Sigmoid colon (tissue), 7 donors: ENCODE data around the gene ODAM. TPM values are rescaled to one million over a fixed set of nuclear protein-coding genes. Genes with fewer than 3 reads are reported as not detected.

ENCODE experiments used
- DNase-seq: peaks from one replicate; pipeline ENCODE4 v3.0.0-alpha.2; 2019
- H3K27ac ChIP-seq, 4 donors: fragments of 200-600 bp; sonication (generic); one replicate each; pipeline ENCODE4 v1.5.1; 2016 to 2019; ENCODE audit warnings: mild to moderate bottlenecking in 1 of 4
- H3K27me3 ChIP-seq, 3 donors: fragments of 200-600 bp; sonication (generic); one replicate each; pipeline ENCODE4 v1.5.1; 2019; ENCODE audit warnings: mild to moderate bottlenecking in 1 of 3
- H3K36me3 ChIP-seq, 4 donors: fragments of 200-600 bp; sonication (generic); one replicate each; pipeline ENCODE4 v1.5.1; 2016 to 2019
- H3K4me1 ChIP-seq, 4 donors: fragments of 200-600 bp; sonication (generic); one replicate each; pipeline ENCODE4 v1.5.1; 2017 to 2019
- H3K4me3 ChIP-seq, 4 donors: fragments of 200-600 bp; sonication (generic); one replicate each; pipeline ENCODE4 v1.5.1; 2017 to 2019; ENCODE audit warnings: mild to moderate bottlenecking in 2 of 4, moderate library complexity in 1 of 4
- H3K9me3 ChIP-seq, 4 donors: fragments of 200-600 bp in 3 of 4; sonication (generic) in 3 of 4; one replicate each; pipeline versions ENCODE4 v1.5.1 to v1.6.1; 2013 to 2019
- CTCF ChIP-seq, 4 experiments: fragments of 450-650 bp in 3 of 4; fragments of 200-600 bp in 1 of 4; IDR thresholded peaks; one replicate each; pipeline ENCODE4 v1.5.1; 2016 to 2019; ENCODE audit warnings: antibody characterized with exemption in 4 of 4, mild to moderate bottlenecking in 3 of 4, moderate library complexity in 2 of 4
- EP300 ChIP-seq, 4 donors: sonication (generic); formaldehyde crosslinking; IDR thresholded peaks; one replicate each; pipeline ENCODE4 v1.6.1; 2017; ENCODE audit warnings: antibody characterized with exemption in 4 of 4
- POLR2A ChIP-seq, 2 donors: fragments of 450-650 bp; IDR thresholded peaks; one replicate each; pipeline ENCODE4 v1.6.1; 2016; ENCODE audit warnings: antibody characterized with exemption in 2 of 2, mild to moderate bottlenecking in 2 of 2, moderate library complexity in 2 of 2
- POLR2AphosphoS5 ChIP-seq, 4 donors: sonication (generic); formaldehyde crosslinking; IDR thresholded peaks; one replicate each; pipeline ENCODE4 v1.6.1; 2017; ENCODE audit warnings: antibody characterized with exemption in 4 of 4
- WGBS, 2 donors: extraction: QIAGEN DNeasy Blood & Tissue Kit; methylation state at CpG; one replicate each; pipeline ENCODE4 v1.1.7; 2013; 5-methylcytosine and 5-hydroxymethylcytosine counted together
- intact Hi-C: fragments of 100-400 bp; cut with DNase I; formaldehyde crosslinking; loops from one replicate; pipeline ENCODE4 v1.15.1; 2023
- polyA plus RNA-seq, 3 donors: library from polyadenylated mRNA; stranded (reverse); fragments of 200-250 nt; gene quantifications; one replicate each; pipeline ENCODE4 v1.2.3, GENCODE V29; 2013
- total RNA-seq, 4 donors: library from RNA; depleted of rRNA; stranded (reverse); fragments of >200 nt; gene quantifications; one replicate each; pipeline ENCODE4 v1.1.0, GENCODE V29; 2016
- donor health status: healthy with polysubstance abuse.
- donor health status: Bipolar disorder and iron deficiency.
- donor health status: healthy.

ODAM gene
- total and polyA plus RNA-seq, 7 donors: 4.3 to 8.3 (median 5.8) TPM; not detected in 2

- DNase-seq: no peak
- no peak overlapping the region for H3K27ac ChIP-seq
- no peak overlapping the region for H3K4me3 ChIP-seq
- no peak for TF ChIP-seq POLR2A (IDR thresholded peaks at IDR 0.05)
- TF ChIP-seq POLR2AphosphoS5 (IDR thresholded peaks at IDR 0.05): no peak
- no peak for TF ChIP-seq EP300 (IDR thresholded peaks at IDR 0.05)
- TF ChIP-seq CTCF (IDR thresholded peaks at IDR 0.05): no peak
- H3K4me1 ChIP-seq: no peaks in the 10 kb centered on the region
- H3K27me3 ChIP-seq: no peaks in the 10 kb centered on the region
- WGBS, 2 donors: 65 to 73% methylated on average over 5 of the region's 5 CpGs
- intact Hi-C loops: no loop called here
- H3K36me3 ChIP-seq: no peaks in the 10 kb centered on the region
- H3K9me3 ChIP-seq: no peaks in the 10 kb centered on the region
Observed at GRCh38 chr4:70177090-70177489, 18.4 kb upstream of the ODAM start.

- intact Hi-C loops: no loop called here
- H3K4me3 ChIP-seq: no peak overlapping the region
- no peaks in the 10 kb centered on the region for H3K36me3 ChIP-seq
- H3K27me3 ChIP-seq: no peaks in the 10 kb centered on the region
- no peak overlapping the region for H3K27ac ChIP-seq
- TF ChIP-seq CTCF (IDR thresholded peaks at IDR 0.05) (no peak), EP300 (IDR thresholded peaks at IDR 0.05) (no peak), POLR2AphosphoS5 (IDR thresholded peaks at IDR 0.05) (no peak), POLR2A (IDR thresholded peaks at IDR 0.05) (no peak)
- H3K9me3 ChIP-seq: no peaks in the 10 kb centered on the region
- DNase-seq: no peak
- 78 to 91% methylated on average over 5 of the region's 5 CpGs for WGBS, 2 donors
- no peaks in the 10 kb centered on the region for H3K4me1 ChIP-seq
Observed at GRCh38 chr4:70178075-70178660, 17.4 kb upstream of the ODAM start.

- H3K27me3 ChIP-seq: no peaks in the 10 kb centered on the region
- no peak overlapping the region for H3K27ac ChIP-seq
- no peaks in the 10 kb centered on the region for H3K9me3 ChIP-seq
- H3K4me1 ChIP-seq: no peaks in the 10 kb centered on the region
- no peaks in the 10 kb centered on the region for H3K36me3 ChIP-seq
- WGBS, 2 donors: 62 to 79% methylated on average over 2 of the region's 2 CpGs
- DNase-seq: no peak
- TF ChIP-seq POLR2A (IDR thresholded peaks at IDR 0.05) (no peak), EP300 (IDR thresholded peaks at IDR 0.05) (no peak), CTCF (IDR thresholded peaks at IDR 0.05) (no peak), POLR2AphosphoS5 (IDR thresholded peaks at IDR 0.05) (no peak)
- no peak overlapping the region for H3K4me3 ChIP-seq
- intact Hi-C loops: no loop called here
Observed at GRCh38 chr4:70179811-70180210, 15.7 kb upstream of the ODAM start.

GRCh38 chr4:70181864-70182263 lies 13.7 kb upstream of the ODAM start:
- Histone ChIP-seq H3K27me3 (no peaks in the 10 kb centered on the region), H3K27ac (no peak overlapping the region), H3K4me3 (no peak overlapping the region), H3K36me3 (no peaks in the 10 kb centered on the region), H3K4me1 (no peaks in the 10 kb centered on the region), H3K9me3 (no peaks in the 10 kb centered on the region)
- WGBS, 2 donors: 69 to 72% methylated on average over 1 of the region's 1 CpG
- DNase-seq: no peak
- TF ChIP-seq CTCF (IDR thresholded peaks at IDR 0.05) (no peak), POLR2AphosphoS5 (IDR thresholded peaks at IDR 0.05) (no peak), EP300 (IDR thresholded peaks at IDR 0.05) (no peak), POLR2A (IDR thresholded peaks at IDR 0.05) (no peak)
- intact Hi-C loops: no loop called here
